Measurements from ENCODE around the gene PDE2A.
A peak's percentile ranks its signal among the peaks of the same experiment; 100 is the strongest.

Gene PDE2A

DNA sequence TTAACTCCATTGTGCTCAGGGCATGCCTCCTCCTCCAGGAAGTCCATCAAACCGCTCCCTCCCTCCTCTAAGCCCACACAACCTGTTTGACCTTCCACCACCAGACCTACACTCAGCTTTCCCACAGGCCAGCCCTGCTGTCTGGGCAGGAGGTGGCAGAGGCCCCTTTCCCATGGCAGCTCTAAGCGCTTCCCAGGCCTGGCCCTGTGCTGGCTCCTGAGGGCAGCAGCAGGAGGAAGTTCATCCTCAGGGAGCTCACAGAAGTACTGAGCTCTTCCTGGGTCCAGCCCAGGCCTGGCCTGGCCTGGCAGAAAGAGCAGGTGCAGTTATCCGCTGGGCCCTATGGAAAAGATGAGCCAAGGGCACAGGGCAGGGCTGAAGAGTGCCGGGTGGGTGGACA lies 46.6 kb upstream of the PDE2A start:
- no peak for DNase-seq (ENCODE audit: low read depth)
- H3K4me3 ChIP-seq (ENCODE audit: low read depth, low read length), result peak overlapping the region; percentile 93
- TF ChIP-seq POLR2A (IDR thresholded peaks at IDR 0.05; ENCODE audit: extremely low read depth, insufficient read length), result no peak
- TF ChIP-seq, protein P1, sequence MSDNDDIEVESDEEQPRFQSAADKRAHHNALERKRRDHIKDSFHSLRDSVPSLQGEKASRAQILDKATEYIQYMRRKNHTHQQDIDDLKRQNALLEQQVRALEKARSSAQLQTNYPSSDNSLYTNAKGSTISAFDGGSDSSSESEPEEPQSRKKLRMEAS (IDR thresholded peaks at IDR 0.05; ENCODE audit: low read depth, low read length), result no peak
- no peak for TF ChIP-seq MYC (IDR thresholded peaks at IDR 0.05; ENCODE audit: low read depth, low read length)
- TF ChIP-seq, protein P2, sequence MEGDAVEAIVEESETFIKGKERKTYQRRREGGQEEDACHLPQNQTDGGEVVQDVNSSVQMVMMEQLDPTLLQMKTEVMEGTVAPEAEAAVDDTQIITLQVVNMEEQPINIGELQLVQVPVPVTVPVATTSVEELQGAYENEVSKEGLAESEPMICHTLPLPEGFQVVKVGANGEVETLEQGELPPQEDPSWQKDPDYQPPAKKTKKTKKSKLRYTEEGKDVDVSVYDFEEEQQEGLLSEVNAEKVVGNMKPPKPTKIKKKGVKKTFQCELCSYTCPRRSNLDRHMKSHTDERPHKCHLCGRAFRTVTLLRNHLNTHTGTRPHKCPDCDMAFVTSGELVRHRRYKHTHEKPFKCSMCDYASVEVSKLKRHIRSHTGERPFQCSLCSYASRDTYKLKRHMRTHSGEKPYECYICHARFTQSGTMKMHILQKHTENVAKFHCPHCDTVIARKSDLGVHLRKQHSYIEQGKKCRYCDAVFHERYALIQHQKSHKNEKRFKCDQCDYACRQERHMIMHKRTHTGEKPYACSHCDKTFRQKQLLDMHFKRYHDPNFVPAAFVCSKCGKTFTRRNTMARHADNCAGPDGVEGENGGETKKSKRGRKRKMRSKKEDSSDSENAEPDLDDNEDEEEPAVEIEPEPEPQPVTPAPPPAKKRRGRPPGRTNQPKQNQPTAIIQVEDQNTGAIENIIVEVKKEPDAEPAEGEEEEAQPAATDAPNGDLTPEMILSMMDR (IDR thresholded peaks at IDR 0.05; ENCODE audit: low read depth, low read length), result no peak

DNA sequence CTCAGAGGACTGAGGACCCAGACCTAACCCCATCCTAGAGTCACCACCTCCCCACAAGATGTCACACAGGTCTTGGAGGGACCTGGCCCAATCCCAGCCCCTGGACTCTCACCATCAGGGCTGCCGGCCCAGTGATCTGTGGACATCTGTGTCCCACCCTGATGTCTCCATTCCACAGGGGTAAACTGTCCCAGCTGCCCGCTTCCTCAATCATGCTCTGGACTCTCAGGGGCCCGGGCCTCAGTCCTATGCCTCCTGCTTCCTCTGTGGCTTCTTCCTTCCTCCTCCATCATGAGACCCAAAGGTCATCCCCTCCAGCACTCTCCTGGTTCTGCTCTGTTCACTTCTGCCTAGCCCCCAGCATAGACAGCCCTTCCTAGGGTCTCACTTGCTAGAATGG lies 45.8 kb upstream of the PDE2A start:
- H3K4me3 ChIP-seq (ENCODE audit: low read depth, low read length), result peak overlapping the region; percentile 93
- peak; percentile 42 for DNase-seq (ENCODE audit: low read depth)

DNA sequence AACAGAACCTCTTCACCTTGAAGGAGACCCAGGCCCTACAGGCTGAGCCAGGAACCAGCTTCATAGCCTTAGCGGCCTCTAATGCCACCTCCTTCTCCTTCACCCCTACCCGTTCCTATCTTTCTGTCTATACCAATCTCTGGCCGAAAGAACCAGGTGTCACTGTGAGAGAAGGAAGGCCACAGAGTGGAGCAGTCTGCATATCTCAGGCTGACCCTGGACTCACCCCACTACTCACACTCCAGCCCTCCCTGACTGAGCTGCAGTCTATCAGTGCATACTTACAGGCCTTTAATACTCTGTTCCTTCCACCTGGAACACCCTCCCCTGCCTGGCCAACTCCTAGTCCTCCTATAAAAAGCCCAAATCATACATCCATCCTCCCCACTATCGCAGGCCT lies 45.3 kb upstream of the PDE2A start:
- DNase-seq (ENCODE audit: low read depth), result no peak
- H3K4me3 ChIP-seq (ENCODE audit: low read depth, low read length), result peak overlapping the region; percentile 21
- TF ChIP-seq MYC (IDR thresholded peaks at IDR 0.05; ENCODE audit: low read depth, low read length), result no peak

More for the DNA sequence above, 45.8 kb upstream of the PDE2A start:
- TF ChIP-seq, protein P2 (IDR thresholded peaks at IDR 0.05; ENCODE audit: low read depth, low read length), result no peak
- no peak for TF ChIP-seq MYC (IDR thresholded peaks at IDR 0.05; ENCODE audit: low read depth, low read length)

DNA sequence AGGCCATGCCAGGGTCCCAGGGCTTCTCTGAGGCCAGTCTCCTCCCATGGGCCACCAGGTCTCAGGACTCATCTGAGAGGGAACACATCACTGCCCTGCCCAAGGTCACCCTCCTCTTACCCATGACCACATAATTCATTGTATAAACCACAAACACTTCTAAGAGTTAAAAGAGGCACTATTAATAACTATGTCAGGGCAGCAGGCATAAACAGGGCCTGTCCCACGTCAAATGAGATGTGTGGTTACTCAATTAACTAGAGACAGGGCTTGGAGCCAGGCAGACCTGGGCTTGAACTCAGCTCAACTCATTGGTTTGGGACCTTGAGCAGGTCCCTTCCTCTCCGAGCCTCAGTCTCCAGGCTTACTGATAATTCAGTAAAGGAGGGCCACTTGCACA lies 44.9 kb upstream of the PDE2A start:
- no peak overlapping the region for H3K4me3 ChIP-seq (ENCODE audit: low read depth, low read length)
- TF ChIP-seq, protein P1 (IDR thresholded peaks at IDR 0.05; ENCODE audit: low read depth, low read length), result no peak
- TF ChIP-seq, protein P2 (IDR thresholded peaks at IDR 0.05; ENCODE audit: low read depth, low read length), result no peak
- TF ChIP-seq POLR2A (IDR thresholded peaks at IDR 0.05; ENCODE audit: extremely low read depth, insufficient read length) (no peak), MYC (IDR thresholded peaks at IDR 0.05; ENCODE audit: low read depth, low read length) (no peak)
- DNase-seq (ENCODE audit: low read depth), result peak; percentile 41

DNA sequence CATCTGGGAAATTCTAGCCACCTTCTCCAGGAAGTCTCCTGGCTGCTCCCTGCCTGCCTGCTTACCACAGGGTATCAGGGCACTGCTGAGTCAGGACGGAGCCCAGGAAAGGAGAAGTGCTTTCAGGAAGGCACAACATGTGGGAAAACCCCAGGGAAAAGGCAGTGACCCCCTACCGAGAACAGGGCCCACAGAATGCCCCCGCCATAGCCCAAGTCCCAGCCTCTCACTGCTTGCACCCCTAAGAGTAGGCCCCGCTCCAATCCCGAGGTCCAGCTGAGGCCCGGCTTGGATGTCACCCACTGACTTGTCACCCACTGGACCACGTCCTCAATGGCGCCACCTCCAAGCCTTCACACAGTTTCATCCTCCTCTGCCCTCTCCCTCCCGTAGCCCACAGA lies 43.9 kb upstream of the PDE2A start:
- no peak overlapping the region for H3K4me3 ChIP-seq (ENCODE audit: low read depth, low read length)
- no peak for TF ChIP-seq MYC (IDR thresholded peaks at IDR 0.05; ENCODE audit: low read depth, low read length)
- TF ChIP-seq, protein P1 (IDR thresholded peaks at IDR 0.05; ENCODE audit: low read depth, low read length), result no peak
- TF ChIP-seq, protein P2 (IDR thresholded peaks at IDR 0.05; ENCODE audit: low read depth, low read length), result no peak
- TF ChIP-seq POLR2A (IDR thresholded peaks at IDR 0.05; ENCODE audit: extremely low read depth, insufficient read length), result no peak
- no peak for DNase-seq (ENCODE audit: low read depth)

DNA sequence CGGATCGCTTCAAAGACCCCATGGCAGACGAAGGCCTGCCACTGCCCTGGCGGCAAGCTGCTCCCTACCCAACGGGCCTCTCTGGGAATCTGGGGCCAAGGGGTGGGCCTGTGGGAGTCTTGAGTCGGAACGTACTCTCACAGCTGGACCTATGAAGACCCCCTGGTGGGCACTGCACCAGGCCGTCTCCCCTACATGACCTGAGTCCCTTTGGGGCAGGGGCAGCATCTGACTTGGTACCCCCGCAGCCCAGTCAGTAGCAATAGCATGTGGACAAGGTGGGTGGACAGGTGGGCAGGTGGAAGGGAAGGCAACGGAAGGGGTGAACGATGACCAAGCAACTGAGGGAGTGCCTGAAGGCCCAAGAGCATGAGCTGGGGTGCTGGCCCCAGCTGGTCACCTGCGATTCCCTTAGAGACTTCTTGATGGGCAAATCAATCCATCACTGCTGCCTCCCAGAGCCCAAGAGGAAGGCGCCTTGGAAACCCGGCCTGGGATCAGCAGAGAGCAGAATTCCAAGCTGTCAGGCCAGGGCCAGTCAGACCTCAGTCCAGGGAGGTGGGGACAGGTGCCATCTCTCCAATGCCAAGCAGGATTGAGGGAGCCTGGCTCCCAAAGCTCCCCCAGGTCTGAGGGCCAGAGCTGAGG lies 42.7 kb upstream of the PDE2A start:
- TF ChIP-seq MYC (IDR thresholded peaks at IDR 0.05; ENCODE audit: low read depth, low read length) (no peak), POLR2A (IDR thresholded peaks at IDR 0.05; ENCODE audit: extremely low read depth, insufficient read length) (no peak)
- TF ChIP-seq, protein P1 (IDR thresholded peaks at IDR 0.05; ENCODE audit: low read depth, low read length), result no peak
- DNase-seq (ENCODE audit: low read depth), result no peak
- H3K4me3 ChIP-seq (ENCODE audit: low read depth, low read length), result no peak overlapping the region

DNA sequence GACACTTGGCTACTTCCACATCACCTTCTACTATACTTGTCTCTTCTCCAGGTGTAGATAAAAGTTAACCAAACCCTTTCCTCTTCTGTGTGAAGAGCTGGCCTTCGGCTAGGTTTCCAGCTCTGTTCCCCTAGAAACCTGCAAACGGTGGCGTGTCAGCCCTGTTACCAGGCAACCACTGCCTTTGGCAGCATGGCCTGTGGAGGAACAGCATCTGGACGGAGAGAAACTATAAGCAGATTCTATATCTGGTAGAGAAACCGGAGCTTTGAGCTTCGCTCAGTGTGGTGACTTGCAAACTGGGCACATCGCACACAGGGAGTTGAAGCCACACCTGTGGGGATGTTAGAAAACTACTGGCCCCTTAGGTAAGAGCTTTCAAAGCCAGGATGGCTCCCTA lies 42.1 kb upstream of the PDE2A start:
- no peak overlapping the region for H3K4me3 ChIP-seq (ENCODE audit: low read depth, low read length)
- TF ChIP-seq MYC (IDR thresholded peaks at IDR 0.05; ENCODE audit: low read depth, low read length) (no peak), POLR2A (IDR thresholded peaks at IDR 0.05; ENCODE audit: extremely low read depth, insufficient read length) (no peak)
- TF ChIP-seq, protein P1 (IDR thresholded peaks at IDR 0.05; ENCODE audit: low read depth, low read length), result no peak
- TF ChIP-seq, protein P2 (IDR thresholded peaks at IDR 0.05; ENCODE audit: low read depth, low read length), result no peak
- DNase-seq (ENCODE audit: low read depth), result no peak
